ENCODE data around the gene RASA3. TPM values are rescaled to one million over a fixed set of nuclear protein-coding genes. Genes with fewer than 3 reads are reported as not detected.
A peak's percentile ranks its signal among the peaks of the same experiment; 100 is the strongest.
"Not testable (repeated sequence)": the region's sequence is repeated elsewhere in the genome, so short reads cannot be mapped to it uniquely, and the experiment has no call there.

RASA3 gene
- total RNA-seq, 3 donors from 2014 or later: 7.9 to 19.0 (median 8.4) TPM

DNA sequence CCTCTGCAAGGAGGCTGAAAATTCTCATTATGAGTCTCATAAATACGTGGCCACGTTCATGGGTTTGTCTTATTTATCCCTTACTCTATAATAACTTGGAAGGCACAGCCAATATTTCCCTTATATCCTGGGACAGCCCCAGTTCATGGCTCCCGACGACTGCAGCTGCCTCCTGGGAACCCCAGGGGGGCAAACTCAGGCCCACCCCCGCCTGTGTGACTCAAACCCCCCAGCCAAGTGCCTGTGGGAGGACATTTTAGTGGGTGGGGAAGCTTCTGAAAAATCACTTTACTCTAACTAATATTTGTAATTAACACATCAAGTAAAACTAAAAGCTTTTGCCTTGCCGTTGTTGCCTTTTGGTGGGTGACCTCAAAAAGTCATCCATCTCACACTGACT is 14.3 kb downstream of the RASA3 start:
- H3K4me1 ChIP-seq (ENCODE audit: low read depth): peaks cover 23% of the 10 kb centered on the region

DNA sequence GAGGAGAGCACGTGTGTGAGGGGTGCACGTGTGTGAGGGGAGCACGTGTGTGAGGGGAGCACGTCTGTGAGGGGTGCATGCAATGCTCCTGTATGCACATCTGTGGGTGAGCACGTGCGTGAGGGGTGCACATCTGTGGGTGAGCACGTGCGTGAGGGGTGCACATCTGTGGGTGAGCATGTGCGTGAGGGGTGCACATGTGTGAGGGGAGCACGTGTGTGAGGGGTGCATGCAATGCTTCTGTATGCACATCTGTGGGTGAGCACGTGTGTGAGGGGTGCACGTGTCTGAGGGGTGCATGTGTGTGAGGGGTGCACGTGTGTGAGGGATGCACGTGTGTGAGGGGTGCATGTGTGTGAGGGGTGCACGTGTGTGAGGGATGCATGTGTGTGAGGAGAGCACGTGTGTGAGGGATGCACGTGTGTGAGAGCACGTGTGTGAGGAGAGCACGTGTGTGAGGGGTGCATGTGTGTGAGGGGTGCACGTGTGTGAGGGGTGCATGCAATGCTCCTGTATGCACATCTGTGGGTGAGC is 15.0 kb downstream of the RASA3 start:
- H3K36me3 ChIP-seq (ENCODE audit: low read depth); intact Hi-C loops (cut with DNase I, micrococcal nuclease); H3K4me3 ChIP-seq; H3K9me3 ChIP-seq; ATAC-seq: not testable (repeated sequence)
- peak in 2 of 3 donors; percentile 20 to 36 for DNase-seq
- H3K4me1 ChIP-seq (ENCODE audit: low read depth): peaks cover 23% of the 10 kb centered on the region

More for the DNA sequence above, 14.3 kb downstream of the RASA3 start:
- Histone ChIP-seq H3K9me3 (no peaks in the 10 kb centered on the region), H3K36me3 (ENCODE audit: low read depth) (no peaks in the 10 kb centered on the region), H3K4me3 (no peak overlapping the region)
- peak in 2 of 3 donors; percentile 19 to 31 for DNase-seq
- TF ChIP-seq, protein P1, sequence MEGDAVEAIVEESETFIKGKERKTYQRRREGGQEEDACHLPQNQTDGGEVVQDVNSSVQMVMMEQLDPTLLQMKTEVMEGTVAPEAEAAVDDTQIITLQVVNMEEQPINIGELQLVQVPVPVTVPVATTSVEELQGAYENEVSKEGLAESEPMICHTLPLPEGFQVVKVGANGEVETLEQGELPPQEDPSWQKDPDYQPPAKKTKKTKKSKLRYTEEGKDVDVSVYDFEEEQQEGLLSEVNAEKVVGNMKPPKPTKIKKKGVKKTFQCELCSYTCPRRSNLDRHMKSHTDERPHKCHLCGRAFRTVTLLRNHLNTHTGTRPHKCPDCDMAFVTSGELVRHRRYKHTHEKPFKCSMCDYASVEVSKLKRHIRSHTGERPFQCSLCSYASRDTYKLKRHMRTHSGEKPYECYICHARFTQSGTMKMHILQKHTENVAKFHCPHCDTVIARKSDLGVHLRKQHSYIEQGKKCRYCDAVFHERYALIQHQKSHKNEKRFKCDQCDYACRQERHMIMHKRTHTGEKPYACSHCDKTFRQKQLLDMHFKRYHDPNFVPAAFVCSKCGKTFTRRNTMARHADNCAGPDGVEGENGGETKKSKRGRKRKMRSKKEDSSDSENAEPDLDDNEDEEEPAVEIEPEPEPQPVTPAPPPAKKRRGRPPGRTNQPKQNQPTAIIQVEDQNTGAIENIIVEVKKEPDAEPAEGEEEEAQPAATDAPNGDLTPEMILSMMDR (IDR thresholded peaks at IDR 0.05): no peak
- intact Hi-C loops (cut with DNase I, micrococcal nuclease): no loop called here
- no peak for ATAC-seq

DNA sequence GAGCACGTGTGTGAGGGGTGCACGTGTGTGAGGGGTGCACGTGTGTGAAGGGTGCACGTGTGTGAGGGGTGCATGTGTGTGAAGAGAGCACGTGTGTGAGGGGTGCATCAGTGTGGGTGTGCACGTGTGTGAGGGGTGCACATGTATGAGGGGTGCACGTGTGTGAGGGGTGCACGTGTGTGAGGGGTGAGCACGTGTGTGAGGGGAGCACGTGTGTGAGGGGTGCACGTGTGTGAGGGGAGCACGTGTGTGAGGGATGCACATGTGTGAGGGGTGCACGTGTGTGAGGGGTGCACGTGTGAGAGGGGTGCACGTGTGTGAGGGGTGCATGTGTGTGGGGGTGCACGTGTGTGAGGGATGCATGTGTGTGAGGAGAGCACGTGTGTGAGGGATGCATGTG is 15.7 kb downstream of the RASA3 start:
- H3K9me3 ChIP-seq: no peaks in the 10 kb centered on the region
- DNase-seq: peak in 2 of 3 donors; percentile 14 to 28
- no peak overlapping the region for H3K4me3 ChIP-seq
- H3K36me3 ChIP-seq (ENCODE audit: low read depth): no peaks in the 10 kb centered on the region
- ATAC-seq: no peak
- intact Hi-C loops (cut with DNase I, micrococcal nuclease): no loop called here
- peaks cover 22% of the 10 kb centered on the region for H3K4me1 ChIP-seq (ENCODE audit: low read depth)
- TF ChIP-seq, protein P1 (IDR thresholded peaks at IDR 0.05): no peak

DNA sequence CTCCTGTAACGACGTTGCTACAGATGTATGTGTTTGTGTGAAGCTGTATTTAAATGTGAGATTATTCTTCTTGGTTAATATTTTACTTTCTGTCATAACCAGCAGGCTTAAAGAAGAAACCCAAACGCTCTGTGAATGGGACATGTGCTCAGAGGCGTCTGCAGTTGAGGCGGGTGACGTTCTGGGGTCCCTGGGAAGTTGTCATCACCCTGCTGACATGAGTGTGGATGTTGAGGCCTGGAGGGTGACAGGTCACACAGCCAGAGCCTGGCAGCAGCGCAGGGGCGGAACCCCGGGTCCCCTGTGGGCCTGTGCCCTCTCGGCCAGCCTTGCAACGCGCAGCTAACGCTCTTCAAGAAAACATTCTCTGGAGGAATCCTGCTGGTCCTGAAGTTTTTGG is 16.6 kb downstream of the RASA3 start:
- TF ChIP-seq, protein P1 (IDR thresholded peaks at IDR 0.05): no peak
- peaks cover 17% of the 10 kb centered on the region for H3K4me1 ChIP-seq (ENCODE audit: low read depth)
- ATAC-seq (no peak), DNase-seq (peak; percentile 9 to 54 (median 39))
- H3K4me3 ChIP-seq: no peak overlapping the region
- intact Hi-C loops (cut with DNase I, micrococcal nuclease): no loop called here
- no peaks in the 10 kb centered on the region for H3K36me3 ChIP-seq (ENCODE audit: low read depth)
- H3K9me3 ChIP-seq: no peaks in the 10 kb centered on the region

DNA sequence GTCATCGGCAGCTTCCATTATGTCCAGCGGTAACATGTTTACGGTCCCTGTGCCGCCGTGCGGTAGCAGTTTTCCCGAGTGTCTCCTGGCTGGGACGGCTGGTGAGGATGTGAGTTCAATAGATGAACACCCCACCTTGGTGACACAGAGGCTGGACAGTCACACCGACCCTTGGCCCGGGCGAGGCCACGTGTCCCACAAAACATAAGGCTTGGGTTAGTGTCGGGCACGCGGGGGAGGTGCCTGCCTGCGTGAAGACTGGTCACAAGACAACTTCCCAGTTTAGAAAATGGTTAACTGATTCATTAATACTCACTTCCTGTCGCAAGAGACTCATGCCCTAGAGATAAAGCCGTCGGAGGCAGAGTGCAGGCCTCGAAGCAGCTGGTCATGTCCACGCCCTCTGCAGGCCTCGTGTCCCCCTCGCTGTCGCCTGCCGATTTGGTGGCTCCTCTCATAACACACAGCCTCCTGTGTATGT is 17.2 kb downstream of the RASA3 start:
- ATAC-seq (peak; percentile 85), DNase-seq (peak; percentile 74 to 86 (median 80))
- Histone ChIP-seq H3K4me1 (ENCODE audit: low read depth) (peaks cover 22% of the 10 kb centered on the region), H3K4me3 (no peak overlapping the region), H3K36me3 (ENCODE audit: low read depth) (no peaks in the 10 kb centered on the region), H3K9me3 (no peaks in the 10 kb centered on the region)
- TF ChIP-seq, protein P1 (IDR thresholded peaks at IDR 0.05): no peak
- intact Hi-C loops (cut with DNase I, micrococcal nuclease): no loop called here

DNA sequence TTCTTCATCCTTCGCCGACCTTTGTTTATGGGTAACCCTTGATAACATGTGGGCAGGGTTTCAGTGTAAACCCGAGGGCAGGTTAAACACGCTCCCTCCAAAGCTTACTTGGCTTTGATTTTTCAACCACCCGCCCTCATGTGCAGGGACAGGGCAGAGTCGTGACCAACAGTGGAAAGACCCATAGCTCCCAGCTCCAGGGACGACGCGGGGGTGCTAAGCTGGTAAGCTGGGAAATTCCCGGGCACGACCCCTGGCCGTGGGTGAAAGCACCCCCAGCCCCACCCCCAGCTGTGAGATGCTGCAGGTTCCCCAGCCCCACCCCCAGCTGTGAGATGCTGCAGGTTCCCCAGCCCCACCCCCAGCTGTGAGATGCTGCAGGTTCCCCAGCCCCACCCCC is 17.8 kb downstream of the RASA3 start:
- peaks cover 25% of the 10 kb centered on the region for H3K4me1 ChIP-seq (ENCODE audit: low read depth)
- H3K4me3 ChIP-seq; H3K9me3 ChIP-seq; intact Hi-C loops (cut with DNase I, micrococcal nuclease); H3K36me3 ChIP-seq (ENCODE audit: low read depth); ATAC-seq: not testable (repeated sequence)
- peak; percentile 3 to 49 (median 31) for DNase-seq

Data from mucosa of descending colon (tissue), 3 donors.